ENCODE results near the gene SRCIN1.

SRCIN1 gene

DNA sequence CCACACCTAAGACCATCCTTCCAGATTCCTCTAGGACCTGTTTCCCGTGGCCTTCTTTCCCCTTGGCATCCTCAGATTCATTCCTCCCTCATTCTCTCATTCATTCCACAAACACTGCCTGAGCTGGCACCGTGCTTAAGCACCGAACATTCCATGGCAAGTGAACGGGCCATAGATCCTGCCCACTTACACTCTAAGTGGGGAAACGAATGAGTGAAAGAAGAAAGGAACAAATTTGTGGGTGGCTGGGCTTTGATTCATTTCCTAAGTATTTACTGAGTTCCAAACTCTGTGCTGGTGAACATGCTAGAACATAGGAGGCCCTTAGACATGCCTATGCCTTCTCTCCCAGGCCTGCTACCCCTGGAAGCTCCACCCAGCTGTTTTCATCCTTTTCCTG, 30.0 kb downstream of the SRCIN1 start:
- H4K91ac ChIP-seq (ENCODE audit: low read length) = no peak overlapping the region
- H3K4me1 ChIP-seq (ENCODE audit: control insufficient read depth, insufficient read depth, low read depth, low read length) = peaks cover 28% of the 10 kb centered on the region
- H2AK5ac ChIP-seq (ENCODE audit: low read length, severe bottlenecking) = no peak overlapping the region
- no peak overlapping the region for H3K9ac ChIP-seq (ENCODE audit: low read length)
- no peak overlapping the region for H2BK5ac ChIP-seq (ENCODE audit: low read depth, low read length, poor library complexity, severe bottlenecking)
- no peak overlapping the region for H3K4ac ChIP-seq (ENCODE audit: low read depth in 1 of 2, low read length in 2 of 2)
- H2BK120ac ChIP-seq (ENCODE audit: low read depth, low read length) = no peak overlapping the region
- H3K36me3 ChIP-seq (ENCODE audit: control insufficient read depth in 1 of 2, insufficient read depth in 2 of 2, low read depth in 1 of 2, low read length in 2 of 2) = no peaks in the 10 kb centered on the region
- no peak overlapping the region for H3K4me3 ChIP-seq (ENCODE audit: insufficient read depth in 1 of 2, low read depth in 1 of 2, low read length in 2 of 2)
- no peak overlapping the region for H3K27ac ChIP-seq (ENCODE audit: low read length, poor library complexity, severe bottlenecking)
- no peak for DNase-seq
- H3K9me3 ChIP-seq (ENCODE audit: control insufficient read depth, low read length) = no peaks in the 10 kb centered on the region
- H3K27me3 ChIP-seq (ENCODE audit: control insufficient read depth in 1 of 2, insufficient read depth in 1 of 2, low read length in 2 of 2) = peaks cover 93 to 96% of the 10 kb centered on the region in 2 experiments
- no peak overlapping the region for H3K4me2 ChIP-seq (ENCODE audit: low read length, poor library complexity, severe bottlenecking)
- H3K79me1 ChIP-seq (replicated peaks; ENCODE audit: low read length, poor library complexity, severe bottlenecking) = no peaks in the 10 kb centered on the region
- no peak overlapping the region for H3K18ac ChIP-seq (ENCODE audit: low read depth in 1 of 2, low read length in 2 of 2)
- no peak overlapping the region for H4K8ac ChIP-seq (ENCODE audit: low read length)
- no peak overlapping the region for H2BK15ac ChIP-seq (ENCODE audit: low read depth, poor library complexity, severe bottlenecking)
- WGBS = 44% methylated on average over 5 of the region's 5 CpGs
- no peak overlapping the region for H2BK12ac ChIP-seq (ENCODE audit: low read length in 2 of 2)
- no peak overlapping the region for H3K14ac ChIP-seq (ENCODE audit: low read length in 2 of 2)
- no peak overlapping the region for H2AFZ ChIP-seq (ENCODE audit: low read depth, low read length)
- H3K23ac ChIP-seq (ENCODE audit: low read length in 2 of 2) = no peak overlapping the region

- no peak overlapping the region for H3K14ac ChIP-seq (ENCODE audit: low read length in 2 of 2)
- H2BK12ac ChIP-seq (ENCODE audit: low read length in 2 of 2) = no peak overlapping the region
- no peak overlapping the region for H2BK15ac ChIP-seq (ENCODE audit: low read depth, poor library complexity, severe bottlenecking)
- no peaks in the 10 kb centered on the region for H3K79me1 ChIP-seq (replicated peaks; ENCODE audit: low read length, poor library complexity, severe bottlenecking)
- H3K23ac ChIP-seq (ENCODE audit: low read length in 2 of 2) = no peak overlapping the region
- no peak overlapping the region for H2BK120ac ChIP-seq (ENCODE audit: low read depth, low read length)
- no peak for DNase-seq
- H4K91ac ChIP-seq (ENCODE audit: low read length) = no peak overlapping the region
- peaks cover 93 to 96% of the 10 kb centered on the region in 2 experiments for H3K27me3 ChIP-seq (ENCODE audit: control insufficient read depth in 1 of 2, insufficient read depth in 1 of 2, low read length in 2 of 2)
- H3K9me3 ChIP-seq (ENCODE audit: control insufficient read depth, low read length) = no peaks in the 10 kb centered on the region
- no peak overlapping the region for H3K18ac ChIP-seq (ENCODE audit: low read depth in 1 of 2, low read length in 2 of 2)
- H3K27ac ChIP-seq (ENCODE audit: low read length, poor library complexity, severe bottlenecking) = no peak overlapping the region
- H4K8ac ChIP-seq (ENCODE audit: low read length) = no peak overlapping the region
- WGBS = 25% methylated on average over 12 of the region's 13 CpGs
- no peak overlapping the region for H2AK5ac ChIP-seq (ENCODE audit: low read length, severe bottlenecking)
- peaks cover 22% of the 10 kb centered on the region for H3K4me1 ChIP-seq (ENCODE audit: control insufficient read depth, insufficient read depth, low read depth, low read length)
- H2BK5ac ChIP-seq (ENCODE audit: low read depth, low read length, poor library complexity, severe bottlenecking) = no peak overlapping the region
- no peak overlapping the region for H3K4ac ChIP-seq (ENCODE audit: low read depth in 1 of 2, low read length in 2 of 2)
- no peak overlapping the region for H2AFZ ChIP-seq (ENCODE audit: low read depth, low read length)
- no peaks in the 10 kb centered on the region for H3K36me3 ChIP-seq (ENCODE audit: control insufficient read depth in 1 of 2, insufficient read depth in 2 of 2, low read depth in 1 of 2, low read length in 2 of 2)
- H3K4me3 ChIP-seq (ENCODE audit: insufficient read depth in 1 of 2, low read depth in 1 of 2, low read length in 2 of 2) = no peak overlapping the region
- no peak overlapping the region for H3K9ac ChIP-seq (ENCODE audit: low read length)
- no peak overlapping the region for H3K4me2 ChIP-seq (ENCODE audit: low read length, poor library complexity, severe bottlenecking)
These were observed 31.0 kb downstream of the SRCIN1 start for GRCh38 chr17:38574712-38575111.

GRCh38 chr17:38572669-38573365, 32.9 kb downstream of the SRCIN1 start:
- peak overlapping the region in 1 of 2 experiments; percentile 42 for H3K4me3 ChIP-seq (ENCODE audit: insufficient read depth in 1 of 2, low read depth in 1 of 2, low read length in 2 of 2)
- no peak overlapping the region for H3K9ac ChIP-seq (ENCODE audit: low read length)
- H3K27ac ChIP-seq (ENCODE audit: low read length, poor library complexity, severe bottlenecking) = no peak overlapping the region
- H2BK120ac ChIP-seq (ENCODE audit: low read depth, low read length) = no peak overlapping the region
- peaks cover 91 to 96% of the 10 kb centered on the region in 2 experiments for H3K27me3 ChIP-seq (ENCODE audit: control insufficient read depth in 1 of 2, insufficient read depth in 1 of 2, low read length in 2 of 2)
- H3K4me2 ChIP-seq (ENCODE audit: low read length, poor library complexity, severe bottlenecking) = peak overlapping the region; percentile 76
- H2AK5ac ChIP-seq (ENCODE audit: low read length, severe bottlenecking) = no peak overlapping the region
- no peak overlapping the region for H2BK15ac ChIP-seq (ENCODE audit: low read depth, poor library complexity, severe bottlenecking)
- no peak overlapping the region for H3K4ac ChIP-seq (ENCODE audit: low read depth in 1 of 2, low read length in 2 of 2)
- no peaks in the 10 kb centered on the region for H3K79me1 ChIP-seq (replicated peaks; ENCODE audit: low read length, poor library complexity, severe bottlenecking)
- H4K91ac ChIP-seq (ENCODE audit: low read length) = no peak overlapping the region
- no peak overlapping the region for H2BK12ac ChIP-seq (ENCODE audit: low read length in 2 of 2)
- no peak overlapping the region for H2AFZ ChIP-seq (ENCODE audit: low read depth, low read length)
- no peak overlapping the region for H3K14ac ChIP-seq (ENCODE audit: low read length in 2 of 2)
- H3K18ac ChIP-seq (ENCODE audit: low read depth in 1 of 2, low read length in 2 of 2) = no peak overlapping the region
- no peaks in the 10 kb centered on the region for H3K36me3 ChIP-seq (ENCODE audit: control insufficient read depth in 1 of 2, insufficient read depth in 2 of 2, low read depth in 1 of 2, low read length in 2 of 2)
- no peak overlapping the region for H4K8ac ChIP-seq (ENCODE audit: low read length)
- under 1% methylated on average over 42 of the region's 61 CpGs for WGBS
- DNase-seq = no peak
- H3K9me3 ChIP-seq (ENCODE audit: control insufficient read depth, low read length) = no peaks in the 10 kb centered on the region
- H2BK5ac ChIP-seq (ENCODE audit: low read depth, low read length, poor library complexity, severe bottlenecking) = no peak overlapping the region
- H3K23ac ChIP-seq (ENCODE audit: low read length in 2 of 2) = no peak overlapping the region
- H3K4me1 ChIP-seq (ENCODE audit: control insufficient read depth, insufficient read depth, low read depth, low read length) = peaks cover 12% of the 10 kb centered on the region

DNA sequence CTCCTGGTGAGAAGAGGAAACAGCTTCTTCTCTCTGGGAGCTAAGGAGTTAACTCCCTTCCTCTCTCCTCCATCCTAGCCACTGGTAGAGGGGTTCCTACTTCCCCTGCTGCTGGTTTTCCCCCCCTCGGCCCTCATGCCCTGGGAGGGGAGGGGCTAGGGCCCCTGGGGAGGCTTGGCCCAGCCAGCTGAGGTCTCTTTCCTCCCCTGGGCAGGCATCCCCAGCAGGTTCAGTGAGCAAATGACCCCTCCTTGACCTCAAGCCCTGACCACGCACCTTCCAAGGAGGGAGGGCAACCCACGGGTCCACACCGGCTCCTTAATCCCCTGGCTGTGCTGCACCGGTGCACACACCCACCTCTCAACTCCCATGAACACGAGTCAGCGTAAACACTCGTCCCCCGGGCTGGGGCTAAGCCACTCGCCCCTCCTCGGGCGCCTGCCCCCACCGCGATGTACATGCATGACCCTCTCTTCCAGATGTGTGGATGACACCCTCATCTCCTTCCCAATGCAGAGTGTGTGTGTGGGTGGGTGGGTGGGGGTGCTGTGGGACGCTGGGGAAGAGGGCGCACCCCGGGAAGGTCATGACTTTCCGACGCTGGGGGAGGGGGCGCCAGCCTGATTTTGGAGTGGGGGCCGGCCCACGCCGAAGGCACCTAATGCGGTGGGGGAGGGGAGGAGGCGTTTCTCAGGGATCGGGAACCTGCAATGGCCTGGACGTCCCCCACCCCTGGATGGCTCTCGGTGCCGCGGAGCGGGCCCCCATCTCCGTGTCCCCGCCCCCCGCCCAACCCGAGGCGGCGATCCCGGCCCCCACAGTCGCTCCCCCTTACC, 33.7 kb downstream of the SRCIN1 start:
- peaks cover 12% of the 10 kb centered on the region for H3K4me1 ChIP-seq (ENCODE audit: control insufficient read depth, insufficient read depth, low read depth, low read length)
- H3K18ac ChIP-seq (ENCODE audit: low read depth in 1 of 2, low read length in 2 of 2) = no peak overlapping the region
- 8% methylated on average over 5 of the region's 39 CpGs for WGBS
- H2AK5ac ChIP-seq (ENCODE audit: low read length, severe bottlenecking) = no peak overlapping the region
- no peak overlapping the region for H4K91ac ChIP-seq (ENCODE audit: low read length)
- peaks cover 91 to 96% of the 10 kb centered on the region in 2 experiments for H3K27me3 ChIP-seq (ENCODE audit: control insufficient read depth in 1 of 2, insufficient read depth in 1 of 2, low read length in 2 of 2)
- H2BK15ac ChIP-seq (ENCODE audit: low read depth, poor library complexity, severe bottlenecking) = peak overlapping the region; percentile 54
- no peak overlapping the region for H3K14ac ChIP-seq (ENCODE audit: low read length in 2 of 2)
- DNase-seq = no peak
- no peak overlapping the region for H4K8ac ChIP-seq (ENCODE audit: low read length)
- H2BK120ac ChIP-seq (ENCODE audit: low read depth, low read length) = no peak overlapping the region
- no peak overlapping the region for H3K27ac ChIP-seq (ENCODE audit: low read length, poor library complexity, severe bottlenecking)
- peak overlapping the region in 1 of 2 experiments; percentile 1 for H3K4me3 ChIP-seq (ENCODE audit: insufficient read depth in 1 of 2, low read depth in 1 of 2, low read length in 2 of 2)
- no peaks in the 10 kb centered on the region for H3K79me1 ChIP-seq (replicated peaks; ENCODE audit: low read length, poor library complexity, severe bottlenecking)
- H3K9me3 ChIP-seq (ENCODE audit: control insufficient read depth, low read length) = no peaks in the 10 kb centered on the region
- H2BK5ac ChIP-seq (ENCODE audit: low read depth, low read length, poor library complexity, severe bottlenecking) = no peak overlapping the region
- H3K23ac ChIP-seq (ENCODE audit: low read length in 2 of 2) = no peak overlapping the region
- no peak overlapping the region for H2BK12ac ChIP-seq (ENCODE audit: low read length in 2 of 2)
- H3K4me2 ChIP-seq (ENCODE audit: low read length, poor library complexity, severe bottlenecking) = peak overlapping the region; percentile 76
- H3K36me3 ChIP-seq (ENCODE audit: control insufficient read depth in 1 of 2, insufficient read depth in 2 of 2, low read depth in 1 of 2, low read length in 2 of 2) = no peaks in the 10 kb centered on the region
- no peak overlapping the region for H3K4ac ChIP-seq (ENCODE audit: low read depth in 1 of 2, low read length in 2 of 2)
- H2AFZ ChIP-seq (ENCODE audit: low read depth, low read length) = no peak overlapping the region
- H3K9ac ChIP-seq (ENCODE audit: low read length) = no peak overlapping the region
